Measurements from ENCODE around the gene CPAMD8.
"Not testable (repeated sequence)": the region's sequence is repeated elsewhere in the genome, so short reads cannot be mapped to it uniquely, and the experiment has no call there.

The CPAMD8 gene

DNA sequence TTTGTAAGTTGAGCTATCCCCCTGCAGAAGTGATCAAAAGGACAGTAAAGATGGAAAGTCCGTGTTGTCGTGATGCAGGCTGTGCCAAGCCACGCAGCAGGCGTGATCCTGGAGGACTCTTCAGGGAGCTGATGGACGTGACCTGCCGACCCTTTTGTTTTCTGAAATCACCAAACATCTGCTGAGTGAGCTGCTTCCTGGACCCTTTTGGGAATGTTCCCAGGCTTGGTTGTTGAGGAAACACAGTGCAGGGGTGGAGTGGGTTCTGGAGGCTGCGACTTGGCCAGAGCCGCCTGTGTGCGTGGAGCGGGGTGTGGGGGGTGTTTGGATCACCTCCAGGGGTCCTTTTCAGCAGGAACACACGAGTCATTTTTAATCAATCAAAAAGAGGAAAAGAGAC, 15.4 kb upstream of the CPAMD8 start:
- DNase-seq (ENCODE audit: low spot score) = no peak

DNA sequence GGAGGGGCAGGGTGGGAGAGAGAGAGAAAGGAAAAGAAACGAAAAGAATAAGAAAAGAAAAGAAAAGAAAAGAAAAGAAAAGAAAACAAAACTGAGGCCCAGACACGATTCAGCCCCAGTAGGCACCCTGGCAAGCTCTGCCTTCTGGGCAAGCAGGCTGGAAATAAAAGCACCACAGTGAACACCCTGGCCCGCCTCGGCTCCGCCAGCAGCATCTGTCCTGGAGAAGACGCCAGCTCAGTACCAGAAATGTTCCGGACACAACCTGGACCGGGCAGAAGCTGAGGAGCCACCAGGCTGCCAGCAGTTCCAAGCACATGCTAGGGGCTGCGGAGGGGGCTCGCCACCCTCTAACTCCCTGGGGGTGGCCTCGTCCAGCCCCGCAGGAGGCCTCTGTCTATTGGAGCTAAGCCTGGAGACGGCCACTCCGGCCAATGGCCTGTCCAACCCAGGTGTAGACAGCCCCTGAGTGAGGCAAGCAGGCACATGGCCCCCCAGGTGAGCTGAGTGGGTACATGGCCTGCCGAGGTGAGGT, 11.4 kb upstream of the CPAMD8 start:
- DNase-seq (ENCODE audit: low spot score) = no peak

DNA sequence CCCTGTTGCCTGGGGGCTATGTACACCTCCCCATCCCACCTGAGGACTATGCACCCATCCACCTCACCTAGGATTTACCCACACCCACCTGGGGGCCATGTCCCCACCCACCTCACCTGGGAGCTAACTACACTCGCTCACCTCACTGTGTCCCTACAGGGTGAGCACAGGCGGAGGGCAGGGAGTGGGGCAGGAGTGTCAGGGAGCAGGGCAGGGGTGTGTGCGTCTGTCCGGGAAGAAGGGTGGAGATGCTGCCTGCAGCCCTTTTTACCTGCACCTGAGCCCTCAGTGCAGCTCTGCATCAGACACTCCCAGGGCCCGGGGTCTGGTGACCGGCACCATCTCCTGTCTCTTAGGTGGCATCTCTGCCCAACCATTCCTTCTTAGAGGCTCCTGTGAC, 10.6 kb upstream of the CPAMD8 start:
- no peak for DNase-seq (ENCODE audit: low spot score)

DNA sequence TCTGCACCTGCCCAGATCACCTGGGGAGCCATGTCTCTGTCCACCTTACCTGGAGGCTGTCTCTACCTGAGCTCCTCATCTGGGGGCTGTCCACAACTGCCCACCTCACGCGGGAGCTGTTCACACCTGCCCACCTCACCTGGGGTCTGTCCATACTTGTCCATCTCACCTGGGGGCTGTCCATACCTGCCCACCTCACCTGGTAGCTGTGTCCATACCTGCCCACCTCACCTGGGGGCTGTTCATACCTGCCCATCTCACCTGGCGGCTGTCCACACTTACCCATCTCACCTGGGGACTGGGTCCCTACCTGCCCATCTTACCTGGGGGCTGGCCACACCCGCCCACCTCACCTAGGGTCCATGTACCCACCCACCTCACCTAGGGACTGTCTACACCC, 10.0 kb upstream of the CPAMD8 start:
- no peak for DNase-seq (ENCODE audit: low spot score)

DNA sequence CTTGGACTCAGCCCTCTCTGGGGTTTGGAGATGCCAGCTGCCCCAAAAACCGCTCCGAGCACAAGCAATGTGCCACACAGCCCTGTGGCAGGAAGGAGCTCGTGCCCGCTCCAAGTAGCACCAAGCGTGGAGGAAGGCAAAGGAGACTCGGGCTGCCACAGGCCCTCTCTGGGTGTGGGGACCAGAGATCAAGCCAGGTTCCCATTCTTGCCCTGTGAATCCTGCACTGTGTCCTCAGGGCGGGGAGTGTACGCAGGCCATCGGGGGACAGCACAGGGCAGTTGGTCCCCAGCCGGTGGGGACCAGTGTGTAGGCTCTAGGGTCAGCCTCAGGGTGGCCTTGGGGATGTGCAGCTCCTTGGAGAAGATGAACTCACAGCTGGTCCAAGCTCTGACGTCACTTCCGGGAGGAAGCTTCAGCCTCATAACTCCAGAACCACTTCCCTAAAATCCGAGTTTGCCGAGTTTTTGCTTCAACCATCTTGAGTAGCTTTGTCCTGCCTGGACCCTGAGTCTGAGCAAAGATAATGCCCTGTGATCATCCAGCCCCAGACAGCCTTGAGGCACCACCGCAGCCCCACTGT, 9.3 kb upstream of the CPAMD8 start:
- no peak for DNase-seq (ENCODE audit: low spot score)

DNA sequence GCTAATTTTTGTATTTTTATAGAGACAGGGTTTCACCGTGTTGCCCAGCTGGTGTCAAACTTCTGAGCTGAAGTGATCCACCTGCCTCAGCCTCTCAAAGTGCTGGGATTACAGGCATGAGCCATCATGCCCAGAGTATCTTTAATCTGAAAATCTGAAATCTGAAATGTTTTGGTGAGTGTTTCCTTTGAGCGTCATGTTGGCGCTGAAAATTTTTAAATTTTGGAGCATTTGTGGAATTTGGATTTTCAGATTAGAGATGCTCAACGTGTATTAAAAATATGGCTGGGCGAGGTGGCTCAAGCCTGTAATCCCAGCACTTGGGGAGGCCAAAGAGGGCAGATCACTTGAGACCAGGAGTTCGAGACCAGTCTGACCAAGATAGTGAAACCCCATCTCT, 5.1 kb upstream of the CPAMD8 start:
- DNase-seq (ENCODE audit: low spot score) = no peak

DNA sequence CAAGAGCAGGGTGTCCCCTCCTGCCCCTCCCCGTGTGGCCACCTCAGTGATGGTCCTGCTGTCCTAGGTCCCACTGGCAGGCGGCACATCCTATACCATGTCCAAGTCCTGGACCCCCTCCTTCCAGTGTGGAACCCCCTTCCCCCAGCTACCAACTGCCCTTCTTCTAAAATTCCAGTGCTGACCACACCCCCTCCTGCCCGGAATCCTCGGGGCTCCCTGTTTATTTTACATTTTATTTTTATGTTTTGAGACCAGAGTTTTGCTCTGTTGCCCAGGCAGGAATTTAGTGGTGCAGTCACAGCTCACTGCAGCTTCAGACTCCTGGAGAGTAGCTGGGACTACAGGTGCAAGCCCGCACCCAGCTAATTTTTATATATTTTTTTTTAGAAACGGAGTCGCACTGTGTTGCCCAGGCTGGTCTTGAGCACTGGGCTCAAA, 945 bp upstream of the CPAMD8 start:
- no peak for DNase-seq (ENCODE audit: low spot score)

DNA sequence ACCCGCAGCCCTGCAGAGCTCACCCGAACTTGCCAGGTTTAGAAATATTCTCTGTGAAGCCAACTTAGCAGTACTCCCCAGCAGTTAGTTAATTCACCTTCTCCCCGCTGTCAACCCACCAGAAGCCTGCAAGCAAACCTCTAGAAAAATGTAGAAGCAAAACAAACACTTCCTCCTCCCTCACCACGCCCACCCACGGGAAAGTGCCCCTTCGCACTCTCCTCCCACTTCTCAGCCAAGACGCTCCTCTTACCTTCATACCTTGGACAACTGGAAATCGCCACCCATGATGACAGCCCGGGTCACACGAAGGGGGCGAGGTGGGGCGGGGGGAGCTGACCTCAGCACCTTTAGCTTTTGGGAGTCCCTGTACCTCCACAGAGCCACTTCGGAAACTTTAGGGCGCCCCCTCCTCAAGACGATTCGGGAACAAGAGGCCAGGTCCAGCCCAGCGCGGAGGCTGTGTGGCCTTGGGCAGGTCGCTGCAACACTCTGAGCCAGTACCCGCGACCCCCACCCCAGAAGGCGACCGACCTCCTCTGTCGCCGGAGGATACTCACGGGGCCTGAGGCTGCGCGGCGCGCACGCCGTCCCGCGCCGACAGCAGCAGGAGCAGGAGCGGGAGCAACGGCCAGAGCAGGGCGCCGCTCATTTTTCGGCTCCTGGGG, 485 bp downstream of the CPAMD8 start:
- no peak for DNase-seq (ENCODE audit: low spot score)

DNA sequence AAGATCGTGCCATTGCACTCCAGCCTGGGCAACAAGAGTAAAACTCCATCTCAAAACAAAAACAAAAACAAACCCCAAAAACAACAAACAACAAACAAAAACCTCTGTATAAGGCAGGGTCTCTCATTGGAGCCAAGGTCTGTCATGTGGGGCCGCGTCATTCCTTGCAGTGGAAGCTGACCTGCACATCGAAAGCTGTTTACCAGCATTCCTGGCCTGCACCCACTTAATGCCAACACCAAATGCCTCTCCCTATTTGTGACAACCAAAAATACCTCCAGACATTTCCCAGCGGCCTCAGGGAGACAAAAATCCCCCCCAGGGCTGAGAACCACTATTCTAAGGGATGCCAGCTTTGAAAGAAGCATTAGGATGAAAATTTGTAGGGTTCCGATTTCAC, 1.2 kb downstream of the CPAMD8 start:
- no peak for DNase-seq (ENCODE audit: low spot score)

DNA sequence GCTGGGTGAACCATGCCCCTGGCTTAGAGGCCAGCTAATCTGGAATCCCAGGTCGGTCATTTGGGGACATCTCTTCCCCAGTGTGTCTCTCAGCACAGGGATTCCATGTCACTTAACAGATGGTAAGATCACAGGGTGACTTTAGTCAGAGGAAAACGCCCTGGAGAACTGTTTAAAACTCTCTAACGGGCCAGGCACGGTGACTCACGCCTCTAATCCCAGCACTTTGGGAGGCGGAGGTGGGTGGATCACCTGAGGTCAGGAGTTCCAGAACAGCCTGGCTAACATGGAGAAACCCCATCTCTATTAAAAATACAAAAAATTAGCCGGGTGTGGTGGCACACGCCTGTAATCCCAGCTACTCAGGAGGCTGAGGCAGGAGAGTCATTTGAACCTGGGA, 1.7 kb downstream of the CPAMD8 start:
- not testable (repeated sequence) for DNase-seq (ENCODE audit: low spot score)

DNA sequence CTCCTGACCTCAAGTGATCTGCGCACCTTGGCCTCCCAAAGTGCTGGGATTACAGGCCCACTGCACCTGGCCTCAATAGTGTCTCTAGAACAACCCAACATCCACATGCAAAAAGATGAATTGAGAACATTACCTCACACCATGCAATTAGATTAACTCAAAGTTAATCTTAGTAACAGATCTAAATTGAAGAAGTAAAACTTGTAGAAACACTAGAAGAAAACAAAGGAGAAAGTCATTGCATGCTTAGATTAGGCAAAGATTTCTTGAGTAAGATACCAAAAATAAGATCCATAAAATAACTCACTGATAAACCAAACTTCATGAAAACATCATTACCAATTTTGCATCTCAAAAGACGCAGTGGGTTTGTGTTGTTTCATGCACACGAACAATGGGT, 2.8 kb downstream of the CPAMD8 start:
- no peak for DNase-seq (ENCODE audit: low spot score)

DNA sequence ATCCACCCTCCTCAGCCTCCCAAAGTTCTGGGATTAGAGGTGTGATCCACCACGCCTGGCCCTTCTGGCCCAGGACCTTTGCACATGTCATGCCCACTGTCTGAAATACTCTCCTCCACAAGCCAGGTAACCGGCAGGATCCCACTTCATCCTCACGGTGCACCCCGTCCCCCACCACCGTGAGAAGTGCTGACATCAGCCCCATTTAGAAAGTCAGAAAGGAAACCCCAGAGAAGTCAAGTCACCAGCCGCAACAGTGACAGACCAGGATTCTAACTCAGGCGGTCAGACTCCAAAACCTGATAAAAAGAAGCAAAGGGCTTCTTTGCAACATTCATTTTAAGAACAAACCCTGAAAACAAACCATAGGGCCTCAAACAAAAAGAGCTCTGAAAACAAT, 3.9 kb downstream of the CPAMD8 start:
- no peak for DNase-seq (ENCODE audit: low spot score)

DNA sequence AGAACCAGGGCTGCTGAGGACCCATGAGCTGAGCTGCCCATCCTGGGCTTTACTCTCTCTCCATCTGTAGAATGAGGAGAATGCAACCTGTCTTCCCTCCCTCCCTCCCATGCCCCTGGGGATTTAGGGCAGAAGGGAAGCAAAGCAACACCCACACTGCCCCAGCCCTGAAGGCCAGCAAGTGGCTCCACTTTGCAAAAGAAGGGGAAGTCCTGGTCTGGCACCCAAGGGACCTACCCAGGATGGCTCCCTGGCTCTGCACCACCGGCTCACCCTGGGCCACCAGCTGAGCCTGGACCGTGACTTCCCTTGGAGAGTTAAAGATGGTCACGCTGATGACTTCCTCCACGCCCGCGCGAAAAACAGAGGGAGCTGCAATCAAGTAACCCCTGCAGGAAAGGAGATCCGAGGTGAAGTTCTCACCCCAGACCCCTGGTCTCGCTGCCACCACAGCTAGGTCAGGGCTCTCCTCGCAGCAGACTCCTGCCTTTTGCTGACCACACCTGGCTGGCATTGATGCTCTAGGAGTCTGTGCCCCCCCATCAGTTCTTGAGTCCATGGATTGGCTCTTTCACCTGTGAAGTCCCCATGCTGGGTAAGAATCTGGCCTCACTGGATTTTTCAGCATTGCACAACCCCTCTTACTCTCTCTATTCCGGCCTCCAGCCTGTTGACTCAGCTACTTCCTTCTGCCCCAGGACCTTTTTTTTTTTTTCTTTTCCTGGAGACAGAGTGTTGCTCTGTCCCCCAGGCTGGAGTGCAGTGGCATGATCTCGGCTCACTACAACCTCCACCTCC, 4.6 kb downstream of the CPAMD8 start:
- DNase-seq (ENCODE audit: low spot score) = peak; percentile 73

DNA sequence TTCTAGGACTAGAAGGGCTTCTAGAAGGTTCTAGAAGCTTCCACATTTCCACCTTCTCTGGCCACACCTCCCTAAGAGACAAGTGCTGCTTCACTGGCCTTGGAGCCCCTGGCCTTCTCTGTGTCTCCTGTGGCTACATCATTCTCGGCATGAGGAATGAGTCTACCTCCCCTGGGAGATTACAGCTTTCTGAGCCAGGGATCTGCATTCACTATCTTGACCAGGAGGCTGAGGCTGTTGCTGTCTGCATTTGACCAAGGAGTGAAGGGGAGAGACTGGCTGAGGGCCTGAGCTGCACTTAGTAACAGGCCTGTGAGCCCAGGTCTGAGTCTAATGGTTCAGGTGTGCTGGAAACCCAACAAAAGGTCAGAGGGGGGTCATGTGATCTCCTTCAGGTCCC, 5.3 kb downstream of the CPAMD8 start:
- no peak for DNase-seq (ENCODE audit: low spot score)

DNA sequence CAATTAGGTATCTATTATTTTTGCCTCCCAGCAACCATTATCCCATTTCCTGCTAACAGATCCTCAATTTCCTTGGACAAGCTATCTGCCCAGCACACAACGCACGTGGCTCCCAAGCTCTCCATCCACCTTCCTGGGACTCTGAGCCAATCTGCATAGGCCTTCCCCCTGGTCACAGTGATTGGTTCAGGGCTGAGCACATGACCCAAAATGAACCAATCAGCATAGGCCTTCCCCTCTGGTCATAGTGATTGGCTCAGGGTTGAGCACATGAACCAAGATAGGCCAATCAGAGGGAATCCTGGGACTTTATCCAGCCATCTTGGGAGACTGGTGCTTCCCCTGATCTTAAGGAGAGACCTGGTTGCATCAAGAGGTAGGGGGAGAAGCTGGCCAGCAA, 5.8 kb downstream of the CPAMD8 start:
- DNase-seq (ENCODE audit: low spot score) = peak; percentile 5

DNA sequence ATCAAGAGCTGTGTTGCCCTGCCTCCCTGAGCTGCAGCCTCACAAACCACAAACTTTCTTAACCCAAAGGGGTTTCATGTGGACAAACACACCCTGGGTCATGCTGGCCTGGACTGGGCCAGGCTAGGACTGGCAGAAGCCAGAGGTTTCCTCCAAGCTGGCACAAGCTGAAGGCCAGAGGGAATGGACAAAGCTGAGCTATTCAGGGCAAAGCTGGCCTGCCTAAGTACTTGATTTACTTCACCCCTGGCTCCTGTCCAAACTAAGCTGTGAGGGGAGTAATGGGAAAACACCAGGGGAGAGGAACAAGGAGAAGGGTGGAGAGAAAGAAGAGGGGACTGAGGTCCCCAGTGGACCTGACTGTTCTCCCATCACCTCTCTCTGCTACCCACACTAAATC, 6.2 kb downstream of the CPAMD8 start:
- DNase-seq (ENCODE audit: low spot score) = no peak

DNA sequence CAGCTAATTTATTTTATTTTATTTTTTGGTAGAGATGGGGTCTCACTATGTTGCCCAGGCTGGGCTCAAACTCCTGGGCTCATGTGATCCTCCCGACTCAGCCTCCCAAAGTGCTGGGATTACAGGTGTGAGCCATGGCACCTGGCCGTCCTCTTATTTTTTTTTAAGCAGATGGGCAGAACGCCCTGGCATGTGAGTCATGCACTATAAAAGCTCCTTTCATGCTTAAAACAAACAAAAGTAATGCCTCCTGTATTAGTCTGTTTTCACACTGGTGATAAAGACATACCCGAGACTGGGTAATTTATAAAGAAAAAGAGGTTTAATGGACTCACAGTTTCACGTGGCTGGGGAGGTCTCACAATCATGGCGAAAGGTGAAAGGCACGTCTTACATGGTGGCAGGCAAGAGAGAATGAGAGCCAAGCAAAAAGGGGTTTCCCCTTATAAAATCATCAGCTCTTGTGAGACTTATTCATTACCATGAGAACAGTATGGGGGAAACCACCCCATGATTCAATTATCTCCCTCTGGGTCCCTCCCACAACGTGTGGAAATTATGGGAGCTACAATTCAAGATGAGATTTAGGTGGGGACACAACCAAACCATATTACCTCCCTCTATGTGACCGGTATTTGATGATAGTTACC, 12.3 kb downstream of the CPAMD8 start:
- DNase-seq (ENCODE audit: low spot score) = peak; percentile 66

DNA sequence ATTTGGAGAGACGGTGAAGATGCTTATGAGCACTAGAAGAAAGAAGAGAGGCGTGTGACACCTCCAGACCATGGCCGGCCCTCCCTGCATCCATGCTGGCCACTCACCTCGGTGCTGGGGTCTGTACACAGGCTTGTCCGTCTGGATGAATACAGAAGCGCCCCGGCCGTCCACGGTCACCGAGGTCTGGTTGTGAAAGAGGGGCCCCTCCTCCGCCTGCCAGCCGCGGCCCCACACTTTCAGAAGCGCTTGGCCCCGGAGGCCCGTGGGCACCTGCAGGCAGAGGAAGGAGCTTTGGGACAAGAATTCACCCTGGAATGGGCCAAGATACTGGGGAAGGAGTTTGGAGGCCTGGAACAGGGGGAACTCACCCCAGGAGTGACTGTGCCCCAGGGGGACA, 15.1 kb downstream of the CPAMD8 start:
- no peak for DNase-seq (ENCODE audit: low spot score)

DNA sequence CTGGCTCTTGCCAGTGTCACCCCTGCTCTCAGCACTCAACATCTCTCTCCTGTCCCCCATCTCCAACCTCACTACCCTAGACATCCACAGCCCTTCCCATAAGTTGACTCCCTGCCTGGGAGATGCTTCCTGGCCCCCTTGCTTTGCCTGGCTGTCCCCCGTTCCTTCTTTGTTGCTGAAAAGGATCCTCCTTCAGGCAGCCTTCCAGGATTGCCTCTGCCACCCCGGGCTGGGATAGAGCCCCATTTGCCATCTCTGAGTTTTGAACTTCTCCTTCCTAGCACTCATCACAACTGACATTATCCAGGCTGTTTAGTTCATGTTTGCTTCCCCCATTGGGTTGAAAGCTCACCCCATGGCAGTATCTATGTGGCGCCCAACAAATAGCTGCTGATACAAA, 20.0 kb downstream of the CPAMD8 start:
- no peak for DNase-seq (ENCODE audit: low spot score)

DNA sequence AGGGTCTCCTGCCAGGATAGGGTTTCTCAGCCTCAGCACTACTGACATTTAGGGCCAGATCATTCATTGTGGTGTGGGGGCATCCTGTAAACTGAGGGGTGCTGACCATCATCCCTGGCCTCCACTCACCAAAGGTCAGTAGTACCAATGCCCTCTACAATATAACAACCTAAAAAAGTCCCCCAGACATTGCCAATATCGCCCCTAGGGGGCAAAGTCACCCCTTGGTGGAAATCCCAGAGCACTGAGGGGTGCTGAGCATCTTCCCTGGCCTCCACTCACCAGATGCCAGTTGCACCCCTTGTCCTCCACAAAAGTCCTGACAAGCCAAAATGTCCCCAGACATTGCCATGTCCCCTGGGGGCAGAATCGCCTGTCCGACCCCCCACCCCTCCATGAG, 21.6 kb downstream of the CPAMD8 start:
- no peak for DNase-seq (ENCODE audit: low spot score)

DNA sequence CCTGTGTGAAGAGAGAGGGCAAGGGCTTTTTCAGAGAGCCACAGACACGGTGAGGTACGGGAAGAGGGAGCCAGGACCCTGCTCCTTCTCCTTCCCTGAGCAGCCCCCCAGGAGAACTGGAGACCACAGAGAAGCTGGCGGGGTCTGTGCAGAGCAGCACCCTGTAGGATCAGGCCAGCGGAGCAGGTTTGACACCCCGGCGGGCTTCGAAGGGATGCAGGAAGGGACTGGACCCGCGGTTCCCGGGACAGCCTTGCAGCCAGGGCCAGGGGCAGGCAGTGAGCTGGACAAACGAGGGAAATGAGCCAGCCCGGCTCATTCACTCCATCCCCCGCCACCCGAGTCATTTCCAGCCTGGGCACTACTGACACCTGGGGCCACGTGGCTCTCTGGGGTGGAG, 22.2 kb downstream of the CPAMD8 start:
- DNase-seq (ENCODE audit: low spot score) = no peak

DNA sequence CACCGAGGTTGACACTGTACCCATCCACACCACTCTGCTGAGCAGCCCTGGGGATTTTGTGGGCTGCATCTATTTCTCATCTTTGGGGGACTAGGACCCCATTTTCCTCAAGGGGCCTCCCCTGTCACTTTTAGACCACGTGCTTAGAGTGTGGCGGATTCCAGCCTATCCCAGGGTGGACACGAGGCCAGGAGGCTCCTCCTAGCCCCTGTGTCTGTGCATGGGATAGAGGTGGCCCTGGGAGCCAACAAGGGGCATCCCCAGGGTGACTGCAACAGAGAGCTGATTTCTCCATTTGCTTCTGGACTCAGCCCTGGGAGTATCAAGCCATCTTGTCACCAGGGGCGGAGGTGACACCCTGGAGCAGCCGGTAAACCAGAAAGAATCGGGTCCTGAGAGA, 24.2 kb downstream of the CPAMD8 start:
- DNase-seq (ENCODE audit: low spot score) = no peak

All from kidney tubule cell (primary cell).